ENCODE measurements around the gene TCOF1.

The TCOF1 gene

DNA sequence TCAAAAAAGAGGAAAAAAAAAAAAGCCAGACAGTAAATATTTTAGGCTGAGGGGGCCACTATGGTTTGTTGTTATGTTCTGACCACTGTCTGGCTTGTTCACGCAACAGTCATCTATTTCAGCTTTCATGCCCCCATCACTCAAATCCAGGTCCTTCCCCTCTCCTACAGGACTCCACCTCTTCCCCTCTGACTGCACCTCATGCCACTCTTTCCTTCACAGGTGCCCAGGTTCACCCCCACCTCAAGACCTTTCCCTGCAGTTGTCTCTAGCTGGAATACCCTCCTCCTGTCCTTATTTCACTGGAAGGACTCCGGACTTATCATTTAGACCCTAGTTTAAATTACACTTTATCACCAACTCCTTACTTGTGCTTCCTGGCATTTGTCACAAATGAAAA is 88.6 kb downstream of the TCOF1 start:
- Histone ChIP-seq H3K4me3 (ENCODE audit: low read depth, low read length, poor library complexity, severe bottlenecking) (no peak overlapping the region), H3F3A (ENCODE audit: insufficient read depth, low read length) (peaks cover 3% of the 10 kb centered on the region; the same call in 1 of the 2 replicates), H3K9me2 (ENCODE audit: low read depth, low read length) (no peaks in the 10 kb centered on the region), H3K4me2 (ENCODE audit: low read length) (no peak overlapping the region), H3K79me2 (ENCODE audit: insufficient read depth, low read length) (peaks cover 21% of the 10 kb centered on the region), H4K20me1 (ENCODE audit: insufficient read depth, low read length) (no peaks in the 10 kb centered on the region), H3K27me3 (ENCODE audit: insufficient read depth, low read length) (no peaks in the 10 kb centered on the region), H3K36me3 (ENCODE audit: insufficient read depth, low read length) (peaks cover 67% of the 10 kb centered on the region), H3K27ac (ENCODE audit: low read depth, low read length, poor library complexity, severe bottlenecking) (no peak overlapping the region), H3K9me3 (ENCODE audit: low read length) (no peaks in the 10 kb centered on the region), H3K4me1 (ENCODE audit: insufficient read depth, low read length, severe bottlenecking) (peaks cover 14% of the 10 kb centered on the region), H3K9ac (ENCODE audit: low read length) (no peak overlapping the region), H2AFZ (ENCODE audit: low read length) (no peak overlapping the region)
- no peak for TF ChIP-seq CTCF (IDR thresholded peaks at IDR 0.05; ENCODE audit: low read length)
- no peak for TF ChIP-seq EZH2 (IDR thresholded peaks at IDR 0.05; ENCODE audit: borderline replicate concordance, low read length)

- H3K27ac ChIP-seq (ENCODE audit: low read depth, low read length, poor library complexity, severe bottlenecking): no peak overlapping the region
- TF ChIP-seq CTCF (IDR thresholded peaks at IDR 0.05; ENCODE audit: low read length): no peak
- TF ChIP-seq EZH2 (IDR thresholded peaks at IDR 0.05; ENCODE audit: borderline replicate concordance, low read length): no peak
- peaks cover 14% of the 10 kb centered on the region for H3K4me1 ChIP-seq (ENCODE audit: insufficient read depth, low read length, severe bottlenecking)
- no peaks in the 10 kb centered on the region for H3K27me3 ChIP-seq (ENCODE audit: insufficient read depth, low read length)
- peaks cover 21% of the 10 kb centered on the region for H3K79me2 ChIP-seq (ENCODE audit: insufficient read depth, low read length)
- H3K9me3 ChIP-seq (ENCODE audit: low read length): no peaks in the 10 kb centered on the region
- no peak overlapping the region for H3K4me2 ChIP-seq (ENCODE audit: low read length)
- H2AFZ ChIP-seq (ENCODE audit: low read length): no peak overlapping the region
- H3F3A ChIP-seq (ENCODE audit: insufficient read depth, low read length): peaks cover 3% of the 10 kb centered on the region; the same call in 1 of the 2 replicates
- no peaks in the 10 kb centered on the region for H4K20me1 ChIP-seq (ENCODE audit: insufficient read depth, low read length)
- H3K4me3 ChIP-seq (ENCODE audit: low read depth, low read length, poor library complexity, severe bottlenecking): no peak overlapping the region
- no peak overlapping the region for H3K9ac ChIP-seq (ENCODE audit: low read length)
- peaks cover 67% of the 10 kb centered on the region for H3K36me3 ChIP-seq (ENCODE audit: insufficient read depth, low read length)
- no peaks in the 10 kb centered on the region for H3K9me2 ChIP-seq (ENCODE audit: low read depth, low read length)
Measured at GRCh38 chr5:150446583-150446982, 89.1 kb downstream of the TCOF1 start.

DNA sequence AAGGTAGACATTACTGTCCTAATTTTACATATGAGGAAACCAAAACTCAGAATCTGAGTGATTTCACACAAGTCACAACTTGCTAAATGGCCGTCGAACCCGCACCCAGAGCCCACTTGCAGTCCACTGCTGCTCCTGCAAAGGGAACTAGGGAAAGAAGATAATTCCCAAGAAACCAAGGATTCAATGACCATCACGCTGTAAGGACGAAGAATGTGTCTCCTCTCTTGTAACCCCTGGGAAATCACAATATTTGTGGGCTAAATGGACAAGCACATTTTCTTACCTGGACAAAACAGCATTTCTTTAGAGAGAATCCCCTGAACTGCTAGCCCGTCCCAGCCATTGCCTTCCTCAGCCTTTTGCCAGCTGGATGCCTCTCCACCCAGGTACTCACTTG is 89.7 kb downstream of the TCOF1 start:
- H3K4me3 ChIP-seq (ENCODE audit: low read depth, low read length, poor library complexity, severe bottlenecking): peak overlapping the region; percentile 91
- H3F3A ChIP-seq (ENCODE audit: insufficient read depth, low read length): peaks cover 3% of the 10 kb centered on the region; the same call in 1 of the 2 replicates
- H4K20me1 ChIP-seq (ENCODE audit: insufficient read depth, low read length): no peaks in the 10 kb centered on the region
- H3K79me2 ChIP-seq (ENCODE audit: insufficient read depth, low read length): peaks cover 21% of the 10 kb centered on the region
- H3K4me2 ChIP-seq (ENCODE audit: low read length): no peak overlapping the region
- peaks cover 67% of the 10 kb centered on the region for H3K36me3 ChIP-seq (ENCODE audit: insufficient read depth, low read length)
- H3K9me3 ChIP-seq (ENCODE audit: low read length): no peaks in the 10 kb centered on the region
- H3K27me3 ChIP-seq (ENCODE audit: insufficient read depth, low read length): no peaks in the 10 kb centered on the region
- H3K27ac ChIP-seq (ENCODE audit: low read depth, low read length, poor library complexity, severe bottlenecking): no peak overlapping the region
- no peak overlapping the region for H2AFZ ChIP-seq (ENCODE audit: low read length)
- no peaks in the 10 kb centered on the region for H3K9me2 ChIP-seq (ENCODE audit: low read depth, low read length)
- H3K9ac ChIP-seq (ENCODE audit: low read length): no peak overlapping the region
- H3K4me1 ChIP-seq (ENCODE audit: insufficient read depth, low read length, severe bottlenecking): peaks cover 14% of the 10 kb centered on the region
- TF ChIP-seq CTCF (IDR thresholded peaks at IDR 0.05; ENCODE audit: low read length): no peak
- no peak for TF ChIP-seq EZH2 (IDR thresholded peaks at IDR 0.05; ENCODE audit: borderline replicate concordance, low read length)

All from OCI-LY1 (cell line).